ENCODE data around the gene EIF4G3. TPM values are rescaled to one million over a fixed set of nuclear protein-coding genes. Genes with fewer than 3 reads are reported as not detected.

EIF4G3 gene
- polyA plus RNA-seq, 1 of the 3 experiments (the other 2 are of a cell fraction): 32.0 TPM

DNA sequence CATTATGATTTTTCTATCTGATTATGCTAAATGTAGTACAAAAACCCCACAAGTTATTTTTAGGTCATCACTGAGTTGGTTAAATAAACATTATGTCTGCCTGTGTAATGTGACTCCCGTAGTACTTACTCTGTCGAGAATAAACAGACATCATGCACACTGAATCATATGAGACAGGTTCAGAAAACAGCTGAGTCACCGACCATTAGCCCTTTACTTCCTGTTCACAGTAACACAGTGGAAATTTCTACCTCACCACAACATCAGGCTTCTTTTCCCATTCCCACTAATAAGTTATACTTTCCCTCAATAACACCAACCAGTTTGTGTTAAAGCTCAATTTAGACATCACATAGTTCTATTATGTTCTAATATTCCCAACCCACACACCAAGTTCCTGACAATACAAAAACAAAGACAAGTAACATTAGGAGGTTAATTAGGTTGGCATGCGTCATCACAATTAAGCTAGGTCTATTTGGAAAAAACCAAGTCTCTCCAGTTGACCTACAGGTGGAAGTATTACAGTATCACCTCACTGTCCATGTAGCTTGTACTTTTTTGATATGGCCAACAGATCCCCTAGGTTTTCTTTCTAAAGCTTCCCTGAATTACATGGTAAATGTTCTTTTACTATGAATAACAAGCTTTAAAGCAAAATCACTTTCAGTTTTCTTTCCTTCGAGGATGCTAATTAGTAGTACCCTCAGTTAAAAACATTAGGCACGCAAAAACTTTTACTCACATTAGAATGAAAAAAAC is 154.2 kb downstream of the EIF4G3 start (continued):
- TF ChIP-seq, protein P1, sequence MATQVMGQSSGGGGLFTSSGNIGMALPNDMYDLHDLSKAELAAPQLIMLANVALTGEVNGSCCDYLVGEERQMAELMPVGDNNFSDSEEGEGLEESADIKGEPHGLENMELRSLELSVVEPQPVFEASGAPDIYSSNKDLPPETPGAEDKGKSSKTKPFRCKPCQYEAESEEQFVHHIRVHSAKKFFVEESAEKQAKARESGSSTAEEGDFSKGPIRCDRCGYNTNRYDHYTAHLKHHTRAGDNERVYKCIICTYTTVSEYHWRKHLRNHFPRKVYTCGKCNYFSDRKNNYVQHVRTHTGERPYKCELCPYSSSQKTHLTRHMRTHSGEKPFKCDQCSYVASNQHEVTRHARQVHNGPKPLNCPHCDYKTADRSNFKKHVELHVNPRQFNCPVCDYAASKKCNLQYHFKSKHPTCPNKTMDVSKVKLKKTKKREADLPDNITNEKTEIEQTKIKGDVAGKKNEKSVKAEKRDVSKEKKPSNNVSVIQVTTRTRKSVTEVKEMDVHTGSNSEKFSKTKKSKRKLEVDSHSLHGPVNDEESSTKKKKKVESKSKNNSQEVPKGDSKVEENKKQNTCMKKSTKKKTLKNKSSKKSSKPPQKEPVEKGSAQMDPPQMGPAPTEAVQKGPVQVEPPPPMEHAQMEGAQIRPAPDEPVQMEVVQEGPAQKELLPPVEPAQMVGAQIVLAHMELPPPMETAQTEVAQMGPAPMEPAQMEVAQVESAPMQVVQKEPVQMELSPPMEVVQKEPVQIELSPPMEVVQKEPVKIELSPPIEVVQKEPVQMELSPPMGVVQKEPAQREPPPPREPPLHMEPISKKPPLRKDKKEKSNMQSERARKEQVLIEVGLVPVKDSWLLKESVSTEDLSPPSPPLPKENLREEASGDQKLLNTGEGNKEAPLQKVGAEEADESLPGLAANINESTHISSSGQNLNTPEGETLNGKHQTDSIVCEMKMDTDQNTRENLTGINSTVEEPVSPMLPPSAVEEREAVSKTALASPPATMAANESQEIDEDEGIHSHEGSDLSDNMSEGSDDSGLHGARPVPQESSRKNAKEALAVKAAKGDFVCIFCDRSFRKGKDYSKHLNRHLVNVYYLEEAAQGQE (IDR thresholded peaks at IDR 0.05; ENCODE audit: low read depth, low read length): no peak
- TF ChIP-seq RCOR1 (IDR thresholded peaks at IDR 0.05; ENCODE audit: low read length) (0 out of 2 replicates have a peak, but pooled peaks have one; percentile 16), FOXM1 (IDR thresholded peaks at IDR 0.05; ENCODE audit: low read depth) (peak; percentile 76; the same call in 1 of the 2 replicates), MXI1 (IDR thresholded peaks at IDR 0.05; ENCODE audit: low read depth, low read length) (no peak), SIN3A (IDR thresholded peaks at IDR 0.05; ENCODE audit: borderline replicate concordance, low read depth, low read length) (peak; percentile 90; the same call in 1 of the 2 replicates), GATA2 (CRISPR knock-in tag; IDR thresholded peaks at IDR 0.05) (no peak), JUND (IDR thresholded peaks at IDR 0.05) (peak; percentile 94), EP300 (IDR thresholded peaks at IDR 0.05; ENCODE audit: borderline replicate concordance in 1 of 2, low read depth in 1 of 2, low read length in 1 of 2) (peak; percentile 77 to 88; a peak in 3 of 4 replicates), POLR2AphosphoS5 (IDR thresholded peaks at IDR 0.05; ENCODE audit: low read depth, low read length) (peak; percentile 89), GABPA (IDR thresholded peaks at IDR 0.05; ENCODE audit: low read depth) (0 out of 2 replicates have a peak, but pooled peaks have one; percentile 41), FOSL2 (IDR thresholded peaks at IDR 0.05; ENCODE audit: borderline replicate concordance, low read depth) (peak; percentile 95), SMC3 (IDR thresholded peaks at IDR 0.05; ENCODE audit: low read depth, low read length) (no peak), FOXJ3 (CRISPR knock-in tag; IDR thresholded peaks at IDR 0.05) (no peak), RFX5 (IDR thresholded peaks at IDR 0.05; ENCODE audit: low read length) (no peak), TAF1 (IDR thresholded peaks at IDR 0.05; ENCODE audit: borderline replicate concordance, low read depth, low read length) (no peak), RAD21 (IDR thresholded peaks at IDR 0.05; ENCODE audit: low read length) (0 out of 2 replicates have a peak, but pooled peaks have one; percentile 12), ELF1 (IDR thresholded peaks at IDR 0.05) (peak; percentile 78), YY1 (IDR thresholded peaks at IDR 0.05; ENCODE audit: low read depth) (no peak; the same call in 1 of the 2 replicates), NRF1 (IDR thresholded peaks at IDR 0.05; ENCODE audit: low read depth, low read length) (no peak), EZH2phosphoT487 (IDR thresholded peaks at IDR 0.05; ENCODE audit: borderline replicate concordance, low read depth) (no peak), TEAD4 (IDR thresholded peaks at IDR 0.05; ENCODE audit: borderline replicate concordance, insufficient read depth) (no peak), TCF12 (IDR thresholded peaks at IDR 0.05) (peak; percentile 98), RXRA (IDR thresholded peaks at IDR 0.05; ENCODE audit: borderline replicate concordance, low read depth) (peak; percentile 79; the same call in 1 of the 2 replicates)
- TF ChIP-seq, protein P2, sequence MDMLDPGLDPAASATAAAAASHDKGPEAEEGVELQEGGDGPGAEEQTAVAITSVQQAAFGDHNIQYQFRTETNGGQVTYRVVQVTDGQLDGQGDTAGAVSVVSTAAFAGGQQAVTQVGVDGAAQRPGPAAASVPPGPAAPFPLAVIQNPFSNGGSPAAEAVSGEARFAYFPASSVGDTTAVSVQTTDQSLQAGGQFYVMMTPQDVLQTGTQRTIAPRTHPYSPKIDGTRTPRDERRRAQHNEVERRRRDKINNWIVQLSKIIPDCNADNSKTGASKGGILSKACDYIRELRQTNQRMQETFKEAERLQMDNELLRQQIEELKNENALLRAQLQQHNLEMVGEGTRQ (IDR thresholded peaks at IDR 0.05; ENCODE audit: borderline replicate concordance, low read depth, low read length): no peak
- TF ChIP-seq, protein P3, sequence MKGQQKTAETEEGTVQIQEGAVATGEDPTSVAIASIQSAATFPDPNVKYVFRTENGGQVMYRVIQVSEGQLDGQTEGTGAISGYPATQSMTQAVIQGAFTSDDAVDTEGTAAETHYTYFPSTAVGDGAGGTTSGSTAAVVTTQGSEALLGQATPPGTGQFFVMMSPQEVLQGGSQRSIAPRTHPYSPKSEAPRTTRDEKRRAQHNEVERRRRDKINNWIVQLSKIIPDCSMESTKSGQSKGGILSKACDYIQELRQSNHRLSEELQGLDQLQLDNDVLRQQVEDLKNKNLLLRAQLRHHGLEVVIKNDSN (IDR thresholded peaks at IDR 0.05; ENCODE audit: borderline replicate concordance, low read depth): no peak
- TF ChIP-seq, protein P4, sequence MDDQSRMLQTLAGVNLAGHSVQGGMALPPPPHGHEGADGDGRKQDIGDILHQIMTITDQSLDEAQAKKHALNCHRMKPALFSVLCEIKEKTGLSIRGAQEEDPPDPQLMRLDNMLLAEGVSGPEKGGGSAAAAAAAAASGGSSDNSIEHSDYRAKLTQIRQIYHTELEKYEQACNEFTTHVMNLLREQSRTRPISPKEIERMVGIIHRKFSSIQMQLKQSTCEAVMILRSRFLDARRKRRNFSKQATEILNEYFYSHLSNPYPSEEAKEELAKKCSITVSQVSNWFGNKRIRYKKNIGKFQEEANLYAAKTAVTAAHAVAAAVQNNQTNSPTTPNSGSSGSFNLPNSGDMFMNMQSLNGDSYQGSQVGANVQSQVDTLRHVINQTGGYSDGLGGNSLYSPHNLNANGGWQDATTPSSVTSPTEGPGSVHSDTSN (IDR thresholded peaks at IDR 0.05): peak; percentile 97
